Measurements from ENCODE around the gene SYPL1.

DNA sequence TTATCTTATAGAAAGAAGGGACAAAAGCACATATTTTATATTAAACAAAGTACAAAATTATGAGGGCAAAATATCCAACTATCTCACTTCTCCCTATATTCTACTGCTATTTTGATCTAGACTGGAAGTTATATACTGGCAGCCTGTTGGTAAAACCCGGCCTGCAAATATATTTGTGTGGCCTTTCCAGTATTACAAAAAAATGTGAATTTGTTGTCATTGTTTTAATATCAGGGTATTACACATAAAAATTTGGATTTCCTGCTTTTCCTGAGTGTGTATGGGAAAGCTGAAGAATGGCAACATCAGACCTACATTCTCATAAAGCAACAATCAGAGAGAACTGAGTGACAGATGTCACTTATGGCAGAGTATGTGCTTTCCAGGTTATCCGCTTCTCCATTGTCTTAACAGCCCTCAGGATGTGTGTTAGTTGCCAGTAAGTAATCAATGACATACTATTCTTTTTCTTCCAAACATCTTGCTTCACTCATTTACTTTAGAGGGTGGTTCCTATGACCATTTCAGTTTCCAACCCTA lies 7.3 kb downstream of the SYPL1 start:
- TF ChIP-seq KLF1 (tag by site-specific recombination; IDR thresholded peaks at IDR 0.05) (no peak), KLF7 (tag by site-specific recombination; IDR thresholded peaks at IDR 0.05; ENCODE audit: borderline replicate concordance) (no peak)
- TF ChIP-seq, protein P1, sequence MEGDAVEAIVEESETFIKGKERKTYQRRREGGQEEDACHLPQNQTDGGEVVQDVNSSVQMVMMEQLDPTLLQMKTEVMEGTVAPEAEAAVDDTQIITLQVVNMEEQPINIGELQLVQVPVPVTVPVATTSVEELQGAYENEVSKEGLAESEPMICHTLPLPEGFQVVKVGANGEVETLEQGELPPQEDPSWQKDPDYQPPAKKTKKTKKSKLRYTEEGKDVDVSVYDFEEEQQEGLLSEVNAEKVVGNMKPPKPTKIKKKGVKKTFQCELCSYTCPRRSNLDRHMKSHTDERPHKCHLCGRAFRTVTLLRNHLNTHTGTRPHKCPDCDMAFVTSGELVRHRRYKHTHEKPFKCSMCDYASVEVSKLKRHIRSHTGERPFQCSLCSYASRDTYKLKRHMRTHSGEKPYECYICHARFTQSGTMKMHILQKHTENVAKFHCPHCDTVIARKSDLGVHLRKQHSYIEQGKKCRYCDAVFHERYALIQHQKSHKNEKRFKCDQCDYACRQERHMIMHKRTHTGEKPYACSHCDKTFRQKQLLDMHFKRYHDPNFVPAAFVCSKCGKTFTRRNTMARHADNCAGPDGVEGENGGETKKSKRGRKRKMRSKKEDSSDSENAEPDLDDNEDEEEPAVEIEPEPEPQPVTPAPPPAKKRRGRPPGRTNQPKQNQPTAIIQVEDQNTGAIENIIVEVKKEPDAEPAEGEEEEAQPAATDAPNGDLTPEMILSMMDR (tag by site-specific recombination; IDR thresholded peaks at IDR 0.05): no peak
- TF ChIP-seq, protein P2, sequence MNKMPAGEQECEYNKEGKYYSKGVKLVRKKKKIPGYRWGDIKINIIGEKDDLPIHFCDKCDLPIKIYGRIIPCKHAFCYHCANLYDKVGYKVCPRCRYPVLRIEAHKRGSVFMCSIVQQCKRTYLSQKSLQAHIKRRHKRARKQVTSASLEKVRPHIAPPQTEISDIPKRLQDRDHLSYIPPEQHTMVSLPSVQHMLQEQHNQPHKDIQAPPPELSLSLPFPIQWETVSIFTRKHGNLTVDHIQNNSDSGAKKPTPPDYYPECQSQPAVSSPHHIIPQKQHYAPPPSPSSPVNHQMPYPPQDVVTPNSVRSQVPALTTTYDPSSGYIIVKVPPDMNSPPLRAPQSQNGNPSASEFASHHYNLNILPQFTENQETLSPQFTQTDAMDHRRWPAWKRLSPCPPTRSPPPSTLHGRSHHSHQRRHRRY (tag by site-specific recombination; IDR thresholded peaks at IDR 0.05): no peak
- TF ChIP-seq, protein P3, sequence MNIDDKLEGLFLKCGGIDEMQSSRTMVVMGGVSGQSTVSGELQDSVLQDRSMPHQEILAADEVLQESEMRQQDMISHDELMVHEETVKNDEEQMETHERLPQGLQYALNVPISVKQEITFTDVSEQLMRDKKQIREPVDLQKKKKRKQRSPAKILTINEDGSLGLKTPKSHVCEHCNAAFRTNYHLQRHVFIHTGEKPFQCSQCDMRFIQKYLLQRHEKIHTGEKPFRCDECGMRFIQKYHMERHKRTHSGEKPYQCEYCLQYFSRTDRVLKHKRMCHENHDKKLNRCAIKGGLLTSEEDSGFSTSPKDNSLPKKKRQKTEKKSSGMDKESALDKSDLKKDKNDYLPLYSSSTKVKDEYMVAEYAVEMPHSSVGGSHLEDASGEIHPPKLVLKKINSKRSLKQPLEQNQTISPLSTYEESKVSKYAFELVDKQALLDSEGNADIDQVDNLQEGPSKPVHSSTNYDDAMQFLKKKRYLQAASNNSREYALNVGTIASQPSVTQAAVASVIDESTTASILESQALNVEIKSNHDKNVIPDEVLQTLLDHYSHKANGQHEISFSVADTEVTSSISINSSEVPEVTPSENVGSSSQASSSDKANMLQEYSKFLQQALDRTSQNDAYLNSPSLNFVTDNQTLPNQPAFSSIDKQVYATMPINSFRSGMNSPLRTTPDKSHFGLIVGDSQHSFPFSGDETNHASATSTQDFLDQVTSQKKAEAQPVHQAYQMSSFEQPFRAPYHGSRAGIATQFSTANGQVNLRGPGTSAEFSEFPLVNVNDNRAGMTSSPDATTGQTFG (tag by site-specific recombination; IDR thresholded peaks at IDR 0.05; ENCODE audit: borderline replicate concordance): no peak

Measured in HEK293 (cell line).